Tibial nerve (tissue), 4 donors: ENCODE measurements around the gene RAB40C. TPM values are rescaled to one million over a fixed set of nuclear protein-coding genes. Genes with fewer than 3 reads are reported as not detected.

ENCODE experiments used
- DNase-seq, 2 donors: peaks; one replicate each; pipeline ENCODE4 v3.0.0-alpha.2; 2019; ENCODE audit warnings: low spot score in 2 of 2
- H3K27ac ChIP-seq, 4 donors: fragments of 200-600 bp; sonication (generic) in 3 of 4; one replicate each; pipeline ENCODE4 v1.5.1; 2017 to 2019; ENCODE audit warnings: mild to moderate bottlenecking in 1 of 4
- H3K27me3 ChIP-seq, 2 donors: fragments of 200-600 bp; sonication (generic) in 1 of 2; one replicate each; pipeline versions ENCODE4 v1.5.1 to v1.6.0; 2017 to 2019
- H3K36me3 ChIP-seq, 3 donors: fragments of 200-600 bp; sonication (generic); one replicate each; pipeline ENCODE4 v1.5.1; 2018 to 2019
- H3K4me1 ChIP-seq, 4 donors: fragments of 200-600 bp; sonication (generic) in 3 of 4; one replicate each; pipeline ENCODE4 v1.5.1; 2017 to 2019
- H3K4me3 ChIP-seq, 4 donors: fragments of 200-600 bp; sonication (generic) in 3 of 4; one replicate each; pipeline ENCODE4 v1.5.1; 2017 to 2019; ENCODE audit warnings: mild to moderate bottlenecking in 1 of 4, moderate library complexity in 1 of 4
- H3K9me3 ChIP-seq, 4 donors: fragments of 200-600 bp; sonication (generic) in 3 of 4; one replicate each; pipeline ENCODE4 v1.5.1; 2017 to 2019
- EP300 ChIP-seq, 2 donors: sonication (generic); formaldehyde crosslinking; IDR thresholded peaks; one replicate each; pipeline ENCODE4 v1.6.1; 2017; ENCODE audit warnings: antibody characterized with exemption in 2 of 2, mild to moderate bottlenecking in 1 of 2
- POLR2A ChIP-seq, 2 donors: fragments of 450-650 bp; IDR thresholded peaks; one replicate each; pipeline ENCODE4 v1.6.1; 2017; ENCODE audit warnings: antibody characterized with exemption in 2 of 2, mild to moderate bottlenecking in 2 of 2, moderate library complexity in 2 of 2
- WGBS, 2 donors: methylation state at CpG; one replicate each; pipeline ENCODE4 v1.1.5; 2018; 5-methylcytosine and 5-hydroxymethylcytosine counted together
- total RNA-seq, 4 donors: library from RNA; depleted of rRNA; stranded (reverse); fragments of >200 nt; gene quantifications; one replicate each; pipeline ENCODE4 v1.1.0, GENCODE V29; 2016
- TF ChIP-seq, protein P1 (sequence below), 5 experiments: fragments of 200-600 bp in 3 of 5; fragments of 450-650 bp in 2 of 5; sonication (generic) in 3 of 5; IDR thresholded peaks; one replicate each; pipeline ENCODE4 v1.5.1; 2016 to 2019; ENCODE audit warnings: antibody characterized with exemption in 5 of 5, mild to moderate bottlenecking in 3 of 5, moderate library complexity in 2 of 5

The RAB40C gene
- total RNA-seq, 4 donors from 2014 or later: 21.1 to 30.6 (median 27.5) TPM

DNA sequence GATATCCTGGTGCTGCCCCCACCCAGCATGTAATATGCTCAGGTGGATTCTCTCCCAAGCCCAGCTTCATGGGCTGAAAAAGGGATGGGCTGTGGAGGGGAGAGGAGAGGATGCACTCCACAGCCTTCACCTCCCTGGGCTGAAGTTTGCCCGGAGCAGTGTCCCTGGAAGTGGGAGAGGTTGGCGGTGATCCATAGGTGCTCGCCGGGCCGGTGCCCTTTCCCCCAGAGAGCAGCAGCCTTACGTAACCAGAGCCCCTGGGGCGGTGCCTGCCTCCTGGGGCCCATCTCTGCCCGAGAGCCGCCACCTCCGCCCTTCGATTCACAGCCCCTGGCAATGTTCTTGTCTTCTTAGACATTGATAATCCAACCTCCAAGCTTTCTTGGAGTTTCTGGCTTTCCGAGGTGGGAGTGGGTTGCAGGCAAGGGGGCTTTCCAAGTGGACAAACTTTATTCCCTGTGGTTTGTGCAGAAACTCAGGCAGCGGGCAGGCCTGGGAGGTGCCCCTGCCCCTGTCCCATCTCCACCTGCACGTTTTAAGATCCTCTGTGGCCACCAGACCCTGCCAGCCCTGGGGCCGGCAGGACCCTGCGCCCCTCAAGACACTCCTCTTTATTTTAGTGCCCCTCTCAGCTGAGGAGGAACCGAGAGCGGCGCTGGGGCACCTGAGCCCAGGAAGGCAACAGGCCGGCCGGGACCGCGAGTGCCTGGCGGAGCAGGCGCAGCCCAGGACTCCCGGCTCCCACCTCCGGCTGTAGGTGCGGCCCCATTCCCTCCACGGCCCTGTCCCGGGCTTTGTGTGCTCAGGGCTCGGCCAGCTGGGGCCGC lies 56.2 kb downstream of the RAB40C start:
- Histone ChIP-seq H3K4me1 (peaks cover 0 to 71% (median 31%) of the 10 kb centered on the region in 4 donors), H3K4me3 (peak overlapping the region in 1 of 4 donors; percentile 5), H3K9me3 (no peaks in the 10 kb centered on the region), H3K27me3 (no peaks in the 10 kb centered on the region), H3K27ac (peak overlapping the region in 2 of 4 donors; percentile 1 to 91), H3K36me3 (peaks cover 0 to 6% (median 0%) of the 10 kb centered on the region in 3 donors)
- TF ChIP-seq POLR2A (IDR thresholded peaks at IDR 0.05) (no peak), EP300 (IDR thresholded peaks at IDR 0.05) (no peak)
- TF ChIP-seq, protein P1, sequence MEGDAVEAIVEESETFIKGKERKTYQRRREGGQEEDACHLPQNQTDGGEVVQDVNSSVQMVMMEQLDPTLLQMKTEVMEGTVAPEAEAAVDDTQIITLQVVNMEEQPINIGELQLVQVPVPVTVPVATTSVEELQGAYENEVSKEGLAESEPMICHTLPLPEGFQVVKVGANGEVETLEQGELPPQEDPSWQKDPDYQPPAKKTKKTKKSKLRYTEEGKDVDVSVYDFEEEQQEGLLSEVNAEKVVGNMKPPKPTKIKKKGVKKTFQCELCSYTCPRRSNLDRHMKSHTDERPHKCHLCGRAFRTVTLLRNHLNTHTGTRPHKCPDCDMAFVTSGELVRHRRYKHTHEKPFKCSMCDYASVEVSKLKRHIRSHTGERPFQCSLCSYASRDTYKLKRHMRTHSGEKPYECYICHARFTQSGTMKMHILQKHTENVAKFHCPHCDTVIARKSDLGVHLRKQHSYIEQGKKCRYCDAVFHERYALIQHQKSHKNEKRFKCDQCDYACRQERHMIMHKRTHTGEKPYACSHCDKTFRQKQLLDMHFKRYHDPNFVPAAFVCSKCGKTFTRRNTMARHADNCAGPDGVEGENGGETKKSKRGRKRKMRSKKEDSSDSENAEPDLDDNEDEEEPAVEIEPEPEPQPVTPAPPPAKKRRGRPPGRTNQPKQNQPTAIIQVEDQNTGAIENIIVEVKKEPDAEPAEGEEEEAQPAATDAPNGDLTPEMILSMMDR (IDR thresholded peaks at IDR 0.05): no peak
- no peak for DNase-seq
- 68 to 79% methylated on average over 23 to 27 of the region's 32 CpGs for WGBS, 2 donors

GRCh38 chr16:646679-647172 lies 56.9 kb downstream of the RAB40C start:
- no peaks in the 10 kb centered on the region for H3K27me3 ChIP-seq
- H3K4me1 ChIP-seq: peaks cover 0 to 66% (median 31%) of the 10 kb centered on the region in 4 donors
- H3K27ac ChIP-seq: peak overlapping the region in 3 of 4 donors; percentile 1 to 91 (median 55)
- 61 to 78% methylated on average over 11 to 14 of the region's 22 CpGs for WGBS, 2 donors
- DNase-seq: no peak
- H3K9me3 ChIP-seq: no peaks in the 10 kb centered on the region
- no peak overlapping the region for H3K4me3 ChIP-seq
- H3K36me3 ChIP-seq: peaks cover 0 to 8% (median 0%) of the 10 kb centered on the region in 3 donors
- no peak for TF ChIP-seq POLR2A (IDR thresholded peaks at IDR 0.05)
- TF ChIP-seq, protein P1 (IDR thresholded peaks at IDR 0.05): no peak
- no peak for TF ChIP-seq EP300 (IDR thresholded peaks at IDR 0.05)

GRCh38 chr16:647173-647902 lies 57.5 kb downstream of the RAB40C start:
- Histone ChIP-seq H3K9me3 (no peaks in the 10 kb centered on the region), H3K36me3 (peaks cover 0 to 14% (median 0%) of the 10 kb centered on the region in 3 donors), H3K27ac (peak overlapping the region in 3 of 4 donors; percentile 55 to 91 (median 90)), H3K4me3 (no peak overlapping the region), H3K4me1 (peaks cover 0 to 65% (median 31%) of the 10 kb centered on the region in 4 donors), H3K27me3 (no peaks in the 10 kb centered on the region)
- 66 to 86% methylated on average over 11 to 12 of the region's 25 CpGs for WGBS, 2 donors
- no peak for DNase-seq
- TF ChIP-seq, protein P1 (IDR thresholded peaks at IDR 0.05): no peak
- TF ChIP-seq EP300 (IDR thresholded peaks at IDR 0.05): no peak

- Histone ChIP-seq H3K27ac (peak overlapping the region; percentile 70 to 91 (median 90)), H3K9me3 (no peaks in the 10 kb centered on the region), H3K4me3 (peak overlapping the region; percentile 42 to 93 (median 66)), H3K4me1 (peaks cover 0 to 56% (median 22%) of the 10 kb centered on the region in 4 donors), H3K36me3 (peaks cover 0 to 23% (median 0%) of the 10 kb centered on the region in 3 donors), H3K27me3 (no peaks in the 10 kb centered on the region)
- WGBS, 2 donors: 31 to 32% methylated on average over 18 to 20 of the region's 24 CpGs
- no peak for TF ChIP-seq POLR2A (IDR thresholded peaks at IDR 0.05)
- no peak for TF ChIP-seq EP300 (IDR thresholded peaks at IDR 0.05)
- TF ChIP-seq, protein P1 (IDR thresholded peaks at IDR 0.05): peak in 4 of 5 experiments; percentile 26 to 34 (median 30)
- DNase-seq: no peak
Observed at GRCh38 chr16:648071-648780, 58.4 kb downstream of the RAB40C start.
